ENCODE results near the gene NTRK2. TPM values are rescaled to one million over a fixed set of nuclear protein-coding genes. Genes with fewer than 3 reads are reported as not detected.

NTRK2 gene
- total and polyA plus RNA-seq, 2 experiments from 2014 or later = 0.03 TPM; not detected in 1

DNA sequence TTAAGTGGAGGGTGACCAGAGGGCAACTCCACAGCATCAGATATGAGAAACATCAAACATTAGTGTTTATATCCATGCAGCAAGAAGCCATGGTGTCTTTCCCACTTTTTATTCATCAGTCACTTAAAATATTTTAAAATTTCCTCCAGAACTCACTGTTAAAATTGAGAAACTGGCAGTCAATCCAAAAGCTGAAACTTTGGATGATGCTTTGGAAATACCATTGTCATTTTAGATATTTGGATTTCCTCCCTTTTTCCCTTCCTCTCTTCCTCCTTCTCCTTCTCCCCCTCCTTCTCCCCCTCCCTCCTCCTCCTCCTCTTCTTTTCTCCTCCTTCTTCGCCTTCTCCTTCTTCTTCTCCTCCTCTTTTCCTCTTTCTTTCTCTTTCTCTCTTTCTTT, 33.1 kb upstream of the NTRK2 start:
- H3K36me3 Mint-ChIP-seq (ENCODE audit: low read depth) = no peaks in the 10 kb centered on the region; the same call in 2 of the 3 replicates
- H3K27ac Mint-ChIP-seq = no peak overlapping the region

More for the DNA sequence above, 33.1 kb upstream of the NTRK2 start:
- Histone ChIP-seq H3K4me1 (ENCODE audit: insufficient read depth) (no peaks in the 10 kb centered on the region), H3K79me2 (replicated peaks; ENCODE audit: insufficient read depth) (no peaks in the 10 kb centered on the region), H3K27ac (ENCODE audit: low read depth) (no peak overlapping the region), H3F3A (replicated peaks; ENCODE audit: low read depth) (no peaks in the 10 kb centered on the region), H2AFZ (no peak overlapping the region), H3K4me2 (no peak overlapping the region), H4K20me1 (replicated peaks; ENCODE audit: insufficient read depth) (no peaks in the 10 kb centered on the region), H3K27me3 (ENCODE audit: insufficient read depth) (no peaks in the 10 kb centered on the region), H3K4me3 (no peak overlapping the region), H3K9me2 (ENCODE audit: insufficient read depth) (0 out of 2 replicates have a peak, but pooled peaks cover 2% of the 10 kb centered on the region), H3K36me3 (ENCODE audit: insufficient read depth) (no peaks in the 10 kb centered on the region)
- H3K4me3 Mint-ChIP-seq = no peak overlapping the region
- H3K4me1 Mint-ChIP-seq = no peaks in the 10 kb centered on the region
- no peak for ATAC-seq
- H3K9me3 Mint-ChIP-seq = peaks cover 3% of the 10 kb centered on the region; the same call in 1 of the 3 replicates
- H3K27me3 Mint-ChIP-seq (ENCODE audit: insufficient read depth, low read depth, poor library complexity) = no peaks in the 10 kb centered on the region
- DNase-seq (ENCODE audit: low spot score) = no peak
- TF ChIP-seq ZNF462 (CRISPR knock-in tag; IDR thresholded peaks at IDR 0.05) = no peak
- no peak for TF ChIP-seq ZNF114 (CRISPR knock-in tag; IDR thresholded peaks at IDR 0.05)
- TF ChIP-seq, protein P1, sequence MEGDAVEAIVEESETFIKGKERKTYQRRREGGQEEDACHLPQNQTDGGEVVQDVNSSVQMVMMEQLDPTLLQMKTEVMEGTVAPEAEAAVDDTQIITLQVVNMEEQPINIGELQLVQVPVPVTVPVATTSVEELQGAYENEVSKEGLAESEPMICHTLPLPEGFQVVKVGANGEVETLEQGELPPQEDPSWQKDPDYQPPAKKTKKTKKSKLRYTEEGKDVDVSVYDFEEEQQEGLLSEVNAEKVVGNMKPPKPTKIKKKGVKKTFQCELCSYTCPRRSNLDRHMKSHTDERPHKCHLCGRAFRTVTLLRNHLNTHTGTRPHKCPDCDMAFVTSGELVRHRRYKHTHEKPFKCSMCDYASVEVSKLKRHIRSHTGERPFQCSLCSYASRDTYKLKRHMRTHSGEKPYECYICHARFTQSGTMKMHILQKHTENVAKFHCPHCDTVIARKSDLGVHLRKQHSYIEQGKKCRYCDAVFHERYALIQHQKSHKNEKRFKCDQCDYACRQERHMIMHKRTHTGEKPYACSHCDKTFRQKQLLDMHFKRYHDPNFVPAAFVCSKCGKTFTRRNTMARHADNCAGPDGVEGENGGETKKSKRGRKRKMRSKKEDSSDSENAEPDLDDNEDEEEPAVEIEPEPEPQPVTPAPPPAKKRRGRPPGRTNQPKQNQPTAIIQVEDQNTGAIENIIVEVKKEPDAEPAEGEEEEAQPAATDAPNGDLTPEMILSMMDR (conservative IDR thresholded peaks at IDR 0.05; ENCODE audit: low read depth in 2 of 2) = no peak
- no peak for TF ChIP-seq EZH2 (IDR thresholded peaks at IDR 0.05; ENCODE audit: low read depth, unreplicated experiment)
- TF ChIP-seq JUNB (IDR thresholded peaks at IDR 0.05; ENCODE audit: unreplicated experiment) = no peak
- no peak for TF ChIP-seq STAT1 (IDR thresholded peaks at IDR 0.05; ENCODE audit: unreplicated experiment)
- no peak for TF ChIP-seq EZH2phosphoT487 (IDR thresholded peaks at IDR 0.05; ENCODE audit: unreplicated experiment)
- no peak for TF ChIP-seq ZNF331 (CRISPR knock-in tag; IDR thresholded peaks at IDR 0.05; ENCODE audit: low read depth)

Data from GM23338 (cell line).